ENCODE data around the gene OSGEP. TPM values are rescaled to one million over a fixed set of nuclear protein-coding genes. Genes with fewer than 3 reads are reported as not detected.

The OSGEP gene
- total and polyA plus RNA-seq, 2 of the 13 experiments (the other 11 are each of a cell fraction or from before 2014, with no cell fraction given) = 39.7 to 41.1 TPM

DNA sequence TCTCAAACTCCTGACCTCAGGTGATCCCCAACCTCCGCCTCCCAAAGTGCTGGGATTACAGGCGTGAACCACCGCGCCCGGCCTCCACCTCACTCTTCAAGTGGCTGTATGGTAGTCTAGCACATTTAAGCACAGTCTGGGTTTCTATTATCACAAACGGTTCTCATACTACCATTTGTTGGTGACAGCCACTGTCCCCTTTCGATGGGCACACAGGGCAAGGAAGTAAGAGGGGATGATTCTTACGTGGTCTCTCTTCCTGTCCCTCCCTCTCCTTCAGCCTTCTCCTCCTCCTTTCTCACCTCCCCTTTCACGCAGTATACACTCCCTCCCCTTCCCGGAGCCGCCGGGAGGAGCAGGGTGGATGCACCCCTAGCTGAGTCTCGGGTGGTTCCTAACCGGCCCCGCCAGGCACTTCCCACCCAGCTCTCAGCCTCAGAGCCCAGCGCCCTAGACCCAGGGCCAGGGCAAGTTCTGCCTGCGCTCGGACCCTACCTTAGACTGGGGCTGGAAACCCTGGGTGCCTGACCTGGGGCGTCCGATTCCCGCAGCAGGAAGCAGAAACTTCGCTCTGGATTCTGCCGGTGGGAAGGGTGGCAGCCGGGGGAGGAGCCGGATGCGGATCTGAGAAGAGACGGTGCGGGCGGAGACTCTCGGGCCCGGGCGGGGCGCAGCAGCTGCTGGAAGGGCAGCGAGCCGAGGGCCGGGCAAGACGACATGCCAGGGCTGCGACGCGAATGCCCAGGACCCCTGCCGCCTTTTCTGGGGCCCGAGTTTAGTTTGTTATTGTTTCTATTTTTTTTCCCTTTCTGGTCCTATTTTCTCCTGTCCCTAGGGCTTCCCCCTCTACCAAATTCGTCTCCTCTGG, 41.5 kb downstream of the OSGEP start, which contains the start of gene TEP1 (continued):
- TF ChIP-seq RELA (CRISPR knock-in tag; IDR thresholded peaks at IDR 0.05) (no peak), MBNL3 (CRISPR knock-in tag; conservative IDR thresholded peaks at IDR 0.05) (no peak), HMG20A (CRISPR knock-in tag; IDR thresholded peaks at IDR 0.05; ENCODE audit: borderline replicate concordance) (no peak), GATA4 (IDR thresholded peaks at IDR 0.05; ENCODE audit: borderline replicate concordance, low read depth) (peak; percentile 62; the same call in 1 of the 2 replicates), ZNF30 (CRISPR knock-in tag; IDR thresholded peaks at IDR 0.05) (0 out of 2 replicates have a peak, but pooled peaks have one; percentile 32), ATF7-NPFF (CRISPR knock-in tag; IDR thresholded peaks at IDR 0.05; ENCODE audit: low read depth) (peak; percentile 82), HES4 (CRISPR knock-in tag; IDR thresholded peaks at IDR 0.05; ENCODE audit: borderline replicate concordance) (peak; percentile 69; the same call in 1 of the 2 replicates), RAD51 (IDR thresholded peaks at IDR 0.05; ENCODE audit: borderline replicate concordance) (no peak), PRDM4 (CRISPR knock-in tag; IDR thresholded peaks at IDR 0.05; ENCODE audit: borderline replicate concordance) (no peak), ZNF749 (CRISPR knock-in tag; IDR thresholded peaks at IDR 0.05; ENCODE audit: borderline replicate concordance) (0 out of 2 replicates have a peak, but pooled peaks have one; percentile 56), CHCHD3 (CRISPR knock-in tag; IDR thresholded peaks at IDR 0.05) (no peak)
- TF ChIP-seq, protein P1, sequence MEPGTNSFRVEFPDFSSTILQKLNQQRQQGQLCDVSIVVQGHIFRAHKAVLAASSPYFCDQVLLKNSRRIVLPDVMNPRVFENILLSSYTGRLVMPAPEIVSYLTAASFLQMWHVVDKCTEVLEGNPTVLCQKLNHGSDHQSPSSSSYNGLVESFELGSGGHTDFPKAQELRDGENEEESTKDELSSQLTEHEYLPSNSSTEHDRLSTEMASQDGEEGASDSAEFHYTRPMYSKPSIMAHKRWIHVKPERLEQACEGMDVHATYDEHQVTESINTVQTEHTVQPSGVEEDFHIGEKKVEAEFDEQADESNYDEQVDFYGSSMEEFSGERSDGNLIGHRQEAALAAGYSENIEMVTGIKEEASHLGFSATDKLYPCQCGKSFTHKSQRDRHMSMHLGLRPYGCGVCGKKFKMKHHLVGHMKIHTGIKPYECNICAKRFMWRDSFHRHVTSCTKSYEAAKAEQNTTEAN (CRISPR knock-in tag; conservative IDR thresholded peaks at IDR 0.05) = 0 out of 2 replicates have a peak, but pooled peaks have one; percentile 78
- TF ChIP-seq, protein P2, sequence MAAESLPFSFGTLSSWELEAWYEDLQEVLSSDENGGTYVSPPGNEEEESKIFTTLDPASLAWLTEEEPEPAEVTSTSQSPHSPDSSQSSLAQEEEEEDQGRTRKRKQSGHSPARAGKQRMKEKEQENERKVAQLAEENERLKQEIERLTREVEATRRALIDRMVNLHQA (CRISPR knock-in tag; IDR thresholded peaks at IDR 0.05) = no peak
- TF ChIP-seq, protein P3, sequence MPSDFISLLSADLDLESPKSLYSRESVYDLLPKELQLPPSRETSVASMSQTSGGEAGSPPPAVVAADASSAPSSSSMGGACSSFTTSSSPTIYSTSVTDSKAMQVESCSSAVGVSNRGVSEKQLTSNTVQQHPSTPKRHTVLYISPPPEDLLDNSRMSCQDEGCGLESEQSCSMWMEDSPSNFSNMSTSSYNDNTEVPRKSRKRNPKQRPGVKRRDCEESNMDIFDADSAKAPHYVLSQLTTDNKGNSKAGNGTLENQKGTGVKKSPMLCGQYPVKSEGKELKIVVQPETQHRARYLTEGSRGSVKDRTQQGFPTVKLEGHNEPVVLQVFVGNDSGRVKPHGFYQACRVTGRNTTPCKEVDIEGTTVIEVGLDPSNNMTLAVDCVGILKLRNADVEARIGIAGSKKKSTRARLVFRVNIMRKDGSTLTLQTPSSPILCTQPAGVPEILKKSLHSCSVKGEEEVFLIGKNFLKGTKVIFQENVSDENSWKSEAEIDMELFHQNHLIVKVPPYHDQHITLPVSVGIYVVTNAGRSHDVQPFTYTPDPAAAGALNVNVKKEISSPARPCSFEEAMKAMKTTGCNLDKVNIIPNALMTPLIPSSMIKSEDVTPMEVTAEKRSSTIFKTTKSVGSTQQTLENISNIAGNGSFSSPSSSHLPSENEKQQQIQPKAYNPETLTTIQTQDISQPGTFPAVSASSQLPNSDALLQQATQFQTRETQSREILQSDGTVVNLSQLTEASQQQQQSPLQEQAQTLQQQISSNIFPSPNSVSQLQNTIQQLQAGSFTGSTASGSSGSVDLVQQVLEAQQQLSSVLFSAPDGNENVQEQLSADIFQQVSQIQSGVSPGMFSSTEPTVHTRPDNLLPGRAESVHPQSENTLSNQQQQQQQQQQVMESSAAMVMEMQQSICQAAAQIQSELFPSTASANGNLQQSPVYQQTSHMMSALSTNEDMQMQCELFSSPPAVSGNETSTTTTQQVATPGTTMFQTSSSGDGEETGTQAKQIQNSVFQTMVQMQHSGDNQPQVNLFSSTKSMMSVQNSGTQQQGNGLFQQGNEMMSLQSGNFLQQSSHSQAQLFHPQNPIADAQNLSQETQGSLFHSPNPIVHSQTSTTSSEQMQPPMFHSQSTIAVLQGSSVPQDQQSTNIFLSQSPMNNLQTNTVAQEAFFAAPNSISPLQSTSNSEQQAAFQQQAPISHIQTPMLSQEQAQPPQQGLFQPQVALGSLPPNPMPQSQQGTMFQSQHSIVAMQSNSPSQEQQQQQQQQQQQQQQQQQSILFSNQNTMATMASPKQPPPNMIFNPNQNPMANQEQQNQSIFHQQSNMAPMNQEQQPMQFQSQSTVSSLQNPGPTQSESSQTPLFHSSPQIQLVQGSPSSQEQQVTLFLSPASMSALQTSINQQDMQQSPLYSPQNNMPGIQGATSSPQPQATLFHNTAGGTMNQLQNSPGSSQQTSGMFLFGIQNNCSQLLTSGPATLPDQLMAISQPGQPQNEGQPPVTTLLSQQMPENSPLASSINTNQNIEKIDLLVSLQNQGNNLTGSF (CRISPR knock-in tag; IDR thresholded peaks at IDR 0.05) = no peak
- TF ChIP-seq, protein P4, sequence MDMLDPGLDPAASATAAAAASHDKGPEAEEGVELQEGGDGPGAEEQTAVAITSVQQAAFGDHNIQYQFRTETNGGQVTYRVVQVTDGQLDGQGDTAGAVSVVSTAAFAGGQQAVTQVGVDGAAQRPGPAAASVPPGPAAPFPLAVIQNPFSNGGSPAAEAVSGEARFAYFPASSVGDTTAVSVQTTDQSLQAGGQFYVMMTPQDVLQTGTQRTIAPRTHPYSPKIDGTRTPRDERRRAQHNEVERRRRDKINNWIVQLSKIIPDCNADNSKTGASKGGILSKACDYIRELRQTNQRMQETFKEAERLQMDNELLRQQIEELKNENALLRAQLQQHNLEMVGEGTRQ (IDR thresholded peaks at IDR 0.05; ENCODE audit: low read depth, low read length) = no peak
- TF ChIP-seq, protein P4 (CRISPR knock-in tag; IDR thresholded peaks at IDR 0.05; ENCODE audit: borderline replicate concordance) = no peak
